Measurements from ENCODE around the gene CREBBP. TPM values are rescaled to one million over a fixed set of nuclear protein-coding genes. Genes with fewer than 3 reads are reported as not detected.

The CREBBP gene
- total RNA-seq, 2 experiments from 2014 or later = 26.6 to 29.5 TPM

DNA sequence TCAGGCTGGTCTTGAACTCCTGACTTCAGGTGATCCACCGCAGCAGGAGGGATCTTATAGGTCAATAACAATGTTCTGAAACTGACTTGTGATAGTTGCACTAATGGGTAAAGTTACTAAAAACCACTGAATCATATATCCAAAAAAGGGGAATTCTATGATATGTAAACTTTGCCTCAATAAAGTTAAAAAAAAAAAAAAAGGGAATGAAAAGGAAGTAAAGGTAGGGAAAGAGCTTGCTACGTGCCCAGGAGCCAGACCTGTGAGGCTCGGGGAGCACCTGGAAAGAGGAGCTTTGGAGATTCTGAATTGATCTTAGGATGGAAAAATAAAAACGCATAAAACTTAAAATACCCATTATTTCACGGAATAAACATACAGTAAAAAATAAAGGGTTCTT, 142.4 kb downstream of the CREBBP start:
- H3K36me3 Mint-ChIP-seq = peaks cover 43% of the 10 kb centered on the region

DNA sequence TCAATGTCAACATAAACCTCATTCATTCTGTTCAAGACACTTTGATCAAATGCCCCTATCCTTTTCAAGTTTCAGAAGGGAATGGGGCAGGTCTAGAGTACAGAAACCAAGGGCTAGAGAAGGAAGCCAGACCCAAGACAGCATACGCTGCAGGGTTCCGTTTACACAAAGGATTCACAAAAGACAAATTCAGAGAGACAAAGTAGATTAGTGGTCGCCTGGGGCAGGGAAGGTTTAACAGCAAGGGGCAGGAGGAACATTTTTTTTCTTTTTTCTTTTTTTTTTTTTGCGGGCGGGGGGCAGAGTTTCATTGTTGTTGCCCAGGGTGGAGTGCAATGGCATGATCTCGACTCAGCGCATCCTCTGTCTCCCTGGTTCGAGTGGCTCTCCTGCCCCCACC, 143.3 kb downstream of the CREBBP start:
- H3K4me1 Mint-ChIP-seq (ENCODE audit: low read depth) = no peaks in the 10 kb centered on the region
- ChIA-PET POLR2A (no interaction called here), CTCF (no interaction called here)
- H3K4me3 Mint-ChIP-seq = no peak overlapping the region
- no peak for DNase-seq
- H3K27ac Mint-ChIP-seq = no peak overlapping the region
- no peaks in the 10 kb centered on the region for H3K9me3 Mint-ChIP-seq
- intact Hi-C loops (cut with micrococcal nuclease) = no loop called here
- H3K27me3 Mint-ChIP-seq = no peaks in the 10 kb centered on the region
- H3K36me3 Mint-ChIP-seq = peaks cover 42% of the 10 kb centered on the region

More for the DNA sequence above, 142.4 kb downstream of the CREBBP start:
- intact Hi-C loops (cut with micrococcal nuclease) = no loop called here
- DNase-seq = no peak
- Mint-ChIP-seq H3K27ac (no peak overlapping the region), H3K4me3 (no peak overlapping the region), H3K27me3 (no peaks in the 10 kb centered on the region), H3K4me1 (ENCODE audit: low read depth) (no peaks in the 10 kb centered on the region), H3K9me3 (no peaks in the 10 kb centered on the region)
- ChIA-PET CTCF (interaction anchor here (0.6 to 1.1 kb wide), 2 partner anchors 20 to 143 kb away, joined by 3 to 6 read pairs; no protein-coding TSS in a partner anchor), POLR2A (no interaction called here)

DNA sequence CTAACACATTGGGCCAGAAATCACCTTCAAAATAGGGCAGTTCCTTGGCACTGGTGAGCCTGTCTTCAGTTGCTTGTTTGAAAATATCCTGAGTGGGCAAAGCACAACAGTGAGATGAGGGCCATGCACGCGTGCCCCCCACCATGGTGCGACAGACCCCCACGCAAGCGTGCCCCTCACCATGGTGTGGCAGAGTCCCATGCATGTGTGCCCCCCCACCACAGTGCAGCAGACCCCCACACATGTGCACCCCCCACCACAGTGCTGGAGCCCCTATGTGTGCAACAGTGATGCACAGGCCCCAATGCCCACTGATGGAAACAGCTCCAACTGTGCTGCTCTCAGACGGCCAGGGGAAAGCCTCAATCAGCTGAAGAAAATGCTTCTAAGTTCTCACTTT, 144.4 kb downstream of the CREBBP start:
- H3K36me3 Mint-ChIP-seq = peaks cover 48% of the 10 kb centered on the region
- no peak overlapping the region for H3K4me3 Mint-ChIP-seq

DNA sequence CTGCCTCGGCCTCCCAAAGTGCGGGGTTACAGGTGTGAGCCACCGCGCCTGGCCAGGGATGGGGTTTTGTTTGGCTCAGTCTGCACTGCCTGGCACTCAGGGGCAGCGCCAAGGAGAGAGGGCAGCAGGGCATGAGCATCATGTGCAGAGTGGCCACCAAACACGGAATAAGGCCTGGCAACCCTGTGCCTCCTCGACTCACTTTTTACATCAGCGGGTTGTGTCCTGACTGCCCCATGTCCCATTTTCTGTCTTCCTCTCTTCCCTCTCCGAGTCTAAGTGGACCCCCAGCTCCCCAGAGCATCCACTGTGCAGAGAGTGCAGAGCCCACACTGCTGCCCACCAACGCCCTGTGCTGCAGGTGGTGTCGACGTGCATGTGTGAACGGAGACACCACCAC, 145.0 kb downstream of the CREBBP start:
- no peak for DNase-seq
- no peaks in the 10 kb centered on the region for H3K27me3 Mint-ChIP-seq
- POLR2A ChIA-PET = no interaction called here
- no peaks in the 10 kb centered on the region for H3K9me3 Mint-ChIP-seq
- intact Hi-C loops (cut with micrococcal nuclease) = no loop called here
- no peak overlapping the region for H3K4me3 Mint-ChIP-seq
- peaks cover 50% of the 10 kb centered on the region for H3K36me3 Mint-ChIP-seq
- H3K4me1 Mint-ChIP-seq (ENCODE audit: low read depth) = no peaks in the 10 kb centered on the region
- no peak overlapping the region for H3K27ac Mint-ChIP-seq
- CTCF ChIA-PET = no interaction called here

More for the DNA sequence above, 144.4 kb downstream of the CREBBP start:
- ChIA-PET POLR2A (no interaction called here), CTCF (no interaction called here)
- no peak for DNase-seq
- no peaks in the 10 kb centered on the region for H3K27me3 Mint-ChIP-seq
- H3K9me3 Mint-ChIP-seq = no peaks in the 10 kb centered on the region
- no peaks in the 10 kb centered on the region for H3K4me1 Mint-ChIP-seq (ENCODE audit: low read depth)
- intact Hi-C loops (cut with micrococcal nuclease) = no loop called here
- H3K27ac Mint-ChIP-seq = no peak overlapping the region

DNA sequence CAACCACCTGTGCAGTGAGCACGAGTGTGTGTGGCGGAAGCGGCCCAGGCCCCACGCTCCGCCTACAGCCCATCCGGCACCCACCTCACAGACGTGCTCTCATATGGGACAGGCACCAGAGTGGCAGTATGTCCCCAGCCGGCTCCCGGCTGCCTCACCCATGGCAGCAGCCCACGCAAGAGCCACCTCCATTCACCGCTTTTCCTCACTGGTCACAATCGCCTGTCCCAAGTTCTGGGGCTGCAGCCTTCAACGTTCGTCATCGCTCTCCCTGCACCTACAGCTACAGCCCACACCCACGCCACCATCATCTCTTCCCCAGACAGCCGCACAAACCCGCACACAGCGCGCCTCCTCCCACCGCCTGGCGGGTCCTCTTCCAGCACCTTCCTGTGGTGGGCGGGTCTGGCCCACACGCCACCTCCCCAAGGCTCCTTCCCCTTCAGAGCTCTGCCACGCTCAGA, 145.7 kb downstream of the CREBBP start:
- no peak overlapping the region for H3K27ac Mint-ChIP-seq
- no peaks in the 10 kb centered on the region for H3K27me3 Mint-ChIP-seq
- H3K4me3 Mint-ChIP-seq = no peak overlapping the region
- H3K4me1 Mint-ChIP-seq (ENCODE audit: low read depth) = no peaks in the 10 kb centered on the region
- peaks cover 54% of the 10 kb centered on the region for H3K36me3 Mint-ChIP-seq
- CTCF ChIA-PET = no interaction called here
- DNase-seq = no peak
- H3K9me3 Mint-ChIP-seq = no peaks in the 10 kb centered on the region
- intact Hi-C loops (cut with micrococcal nuclease) = no loop called here
- POLR2A ChIA-PET = no interaction called here

DNA sequence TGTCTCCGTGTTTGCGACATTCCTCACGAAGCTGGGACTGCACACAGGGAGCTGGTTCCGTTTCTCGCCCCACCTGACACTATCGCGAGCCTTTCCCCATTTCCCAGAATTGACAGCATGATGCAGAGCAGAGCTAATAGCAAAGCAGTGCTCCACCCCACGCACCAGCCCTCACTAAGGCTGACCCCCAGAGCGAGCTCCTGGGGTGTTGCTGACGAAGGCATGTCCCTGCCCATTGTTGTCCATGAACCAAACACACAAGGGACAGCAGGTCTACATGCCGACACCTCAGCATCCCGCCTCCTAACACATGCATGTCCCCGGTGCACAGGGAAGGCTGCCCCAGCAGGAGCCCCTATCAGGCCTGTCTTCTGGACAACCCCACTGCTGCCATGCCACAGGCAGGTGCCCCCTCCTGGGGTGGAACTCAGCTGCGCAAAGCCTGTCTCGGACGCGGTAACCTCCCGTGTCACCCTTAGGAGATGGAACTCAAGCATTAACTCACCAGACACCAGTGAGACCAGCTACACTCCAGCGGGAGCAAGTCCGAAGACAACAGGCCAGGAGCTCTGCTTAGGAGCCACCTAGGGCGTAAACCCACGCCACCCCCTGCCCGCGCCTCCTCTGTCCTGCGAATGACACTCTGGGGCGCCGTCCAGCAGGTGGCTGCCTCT, 146.3 kb downstream of the CREBBP start:
- Mint-ChIP-seq H3K9me3 (no peaks in the 10 kb centered on the region), H3K36me3 (peaks cover 56% of the 10 kb centered on the region), H3K4me3 (no peak overlapping the region), H3K27ac (no peak overlapping the region), H3K4me1 (ENCODE audit: low read depth) (no peaks in the 10 kb centered on the region), H3K27me3 (no peaks in the 10 kb centered on the region)
- ChIA-PET POLR2A (no interaction called here), CTCF (no interaction called here)
- intact Hi-C loops (cut with micrococcal nuclease) = no loop called here
- no peak for DNase-seq

DNA sequence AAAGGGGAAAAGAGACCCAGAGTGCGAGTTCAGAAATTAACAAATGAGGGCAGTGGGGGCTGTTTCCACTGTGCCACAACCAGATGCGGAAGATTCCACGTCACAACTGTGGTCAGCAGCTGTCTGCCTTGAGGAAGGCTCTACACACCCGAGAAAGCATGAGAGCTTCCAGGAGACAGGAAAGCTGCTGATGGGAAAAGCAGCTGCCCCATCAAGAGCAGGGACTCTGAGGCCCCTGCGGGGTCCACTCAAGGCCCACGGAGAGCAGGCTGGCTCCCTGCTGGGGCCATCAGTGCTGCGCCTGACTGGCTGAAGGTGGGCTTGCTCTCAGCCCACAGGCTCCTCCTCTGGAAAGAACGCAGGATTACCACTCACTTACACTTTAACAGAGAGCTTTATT, 148.3 kb downstream of the CREBBP start:
- Mint-ChIP-seq H3K27me3 (no peaks in the 10 kb centered on the region), H3K27ac (no peak overlapping the region), H3K4me1 (ENCODE audit: low read depth) (no peaks in the 10 kb centered on the region), H3K4me3 (no peak overlapping the region), H3K9me3 (no peaks in the 10 kb centered on the region), H3K36me3 (peaks cover 54% of the 10 kb centered on the region)
- ChIA-PET POLR2A (no interaction called here), CTCF (no interaction called here)
- intact Hi-C loops (cut with micrococcal nuclease) = no loop called here
- no peak for DNase-seq

DNA sequence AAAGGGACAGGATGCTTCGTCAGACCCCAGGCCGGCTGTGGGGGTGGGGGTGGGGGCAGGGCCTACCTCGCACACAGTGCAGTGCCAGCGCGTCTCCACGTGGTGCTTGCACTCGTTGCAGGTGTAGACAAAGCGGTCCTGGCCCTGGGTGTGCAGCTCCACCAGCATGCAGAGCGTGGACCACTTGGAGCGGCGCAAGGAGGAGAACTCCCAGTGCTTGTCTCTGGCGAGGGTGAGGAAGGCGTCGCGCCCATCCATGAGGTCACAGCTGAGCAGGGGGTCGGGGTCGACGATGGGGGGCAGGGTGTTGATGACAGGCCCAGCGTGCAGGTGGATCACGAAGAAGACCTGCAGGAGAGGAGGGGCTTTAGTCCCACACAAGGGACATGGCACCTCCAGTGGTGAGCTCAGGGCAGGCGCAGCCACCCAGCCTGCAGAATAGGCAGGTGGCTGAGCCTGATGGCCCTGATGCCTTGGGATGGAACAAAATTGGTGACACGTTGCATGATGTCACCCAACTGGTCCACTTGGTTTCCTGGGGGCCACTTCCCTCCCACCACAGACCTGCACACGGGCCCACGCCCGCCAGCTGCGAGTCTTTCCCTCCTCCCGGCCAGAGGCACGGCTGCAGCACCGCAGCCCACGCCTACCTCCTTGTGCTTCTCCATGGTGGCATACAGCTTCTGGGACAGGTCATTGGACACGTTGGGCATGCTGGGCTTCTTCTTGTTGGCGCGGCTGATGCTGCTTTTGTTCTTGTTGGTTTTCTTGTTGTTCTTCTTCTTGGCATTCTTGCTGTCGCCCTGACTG, 149.2 kb downstream of the CREBBP start:
- POLR2A ChIA-PET = no interaction called here
- H3K36me3 Mint-ChIP-seq = peaks cover 49% of the 10 kb centered on the region
- no peak overlapping the region for H3K27ac Mint-ChIP-seq
- no peak for DNase-seq
- CTCF ChIA-PET = no interaction called here
- H3K4me3 Mint-ChIP-seq = no peak overlapping the region
- intact Hi-C loops (cut with micrococcal nuclease) = no loop called here
- no peaks in the 10 kb centered on the region for H3K27me3 Mint-ChIP-seq
- H3K4me1 Mint-ChIP-seq (ENCODE audit: low read depth) = no peaks in the 10 kb centered on the region
- no peaks in the 10 kb centered on the region for H3K9me3 Mint-ChIP-seq

DNA sequence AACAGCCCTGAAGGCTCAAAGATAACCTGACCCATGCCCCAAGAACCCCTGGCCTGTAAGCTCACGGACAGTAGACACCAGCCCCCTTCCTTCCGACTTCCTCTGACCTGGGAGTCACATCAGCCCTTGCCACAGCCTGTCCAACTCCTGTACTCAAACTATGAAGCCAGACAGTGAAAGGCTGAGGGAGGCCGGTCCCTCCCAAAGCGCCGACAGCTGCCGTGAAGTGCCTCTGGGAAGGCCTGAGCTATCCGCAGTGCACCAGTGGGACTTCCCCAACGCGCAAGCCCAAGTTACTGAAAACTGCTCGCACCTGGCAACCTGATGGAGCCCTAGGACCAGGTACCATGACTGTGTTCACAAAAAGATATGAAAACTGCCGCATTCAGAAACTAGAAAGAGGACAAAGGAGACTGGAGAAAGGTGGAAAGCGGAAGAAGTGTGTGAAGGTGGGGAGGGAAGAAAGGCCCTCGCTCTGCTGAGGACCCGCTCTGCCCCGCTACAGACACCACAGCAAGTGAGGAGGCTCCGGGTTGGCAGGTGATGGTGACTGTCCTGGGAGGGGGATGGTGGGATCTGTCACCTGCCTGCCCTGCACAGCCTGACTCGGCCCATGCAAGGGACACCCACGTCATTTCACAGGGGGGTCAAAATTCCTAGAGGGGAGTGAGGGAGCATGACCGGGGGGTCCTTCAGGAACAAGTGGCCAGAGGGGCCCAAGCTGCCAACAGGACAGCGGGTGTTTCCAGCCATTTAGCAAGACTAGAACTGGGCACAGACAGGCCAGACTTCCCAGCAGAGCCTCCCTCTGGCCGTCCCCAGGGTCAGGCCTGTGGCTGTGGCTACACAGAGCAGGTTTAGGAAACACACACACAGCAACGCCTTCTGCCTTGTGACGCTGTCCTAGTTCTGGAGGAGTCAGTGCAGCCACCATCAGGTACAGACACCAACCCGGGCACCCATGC, 150.1 kb downstream of the CREBBP start:
- no peaks in the 10 kb centered on the region for H3K9me3 Mint-ChIP-seq
- no peak for DNase-seq
- CTCF ChIA-PET = no interaction called here
- H3K4me1 Mint-ChIP-seq (ENCODE audit: low read depth) = no peaks in the 10 kb centered on the region
- H3K4me3 Mint-ChIP-seq = no peak overlapping the region
- H3K27ac Mint-ChIP-seq = no peak overlapping the region
- intact Hi-C loops (cut with micrococcal nuclease) = no loop called here
- POLR2A ChIA-PET = no interaction called here
- H3K27me3 Mint-ChIP-seq = no peaks in the 10 kb centered on the region
- peaks cover 43% of the 10 kb centered on the region for H3K36me3 Mint-ChIP-seq

DNA sequence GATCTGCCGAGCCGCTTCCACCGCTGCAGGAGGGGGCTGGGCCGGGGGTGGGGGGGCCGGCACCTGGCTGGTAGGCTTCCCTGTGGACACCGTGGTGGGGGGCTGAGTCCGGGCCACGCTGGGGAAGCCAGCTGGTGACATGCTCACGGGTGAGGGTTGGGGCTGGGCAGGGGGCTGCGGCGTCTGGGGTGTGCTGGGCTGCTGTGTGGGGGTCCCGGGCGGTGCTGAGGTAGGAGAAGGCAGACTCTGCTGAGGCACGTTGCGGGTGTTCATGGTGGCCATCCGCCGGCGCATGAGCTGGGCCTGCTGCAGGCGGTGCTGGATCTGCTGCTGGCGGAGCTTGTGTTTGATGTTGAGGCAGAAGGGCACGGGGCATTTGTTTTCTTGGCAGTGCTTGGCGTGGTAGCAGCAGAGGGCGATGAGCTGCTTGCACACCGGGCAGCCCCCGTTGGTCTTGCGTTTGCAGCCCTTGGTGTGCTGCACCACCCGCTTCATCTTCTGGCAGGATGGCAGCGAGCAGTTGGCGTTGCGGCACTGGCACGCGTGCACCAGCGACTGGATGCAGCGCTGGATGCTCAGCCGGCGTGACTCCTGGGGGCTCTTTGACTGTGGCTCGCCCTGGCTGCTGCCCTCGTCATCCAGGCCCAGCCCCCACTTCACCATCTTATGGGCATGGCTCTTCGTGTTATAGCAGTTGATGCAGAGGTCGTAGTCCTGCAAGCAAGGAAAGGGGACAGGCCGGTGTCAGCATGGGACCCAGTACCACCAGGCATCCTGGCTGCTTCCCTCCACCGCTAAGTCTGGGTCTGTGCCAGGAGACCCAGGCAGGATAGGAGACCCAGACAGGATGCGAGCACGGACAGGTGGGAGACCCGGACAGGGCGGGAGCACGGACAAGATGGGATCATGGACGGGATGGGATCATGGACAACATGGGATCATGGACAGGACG, 151.1 kb downstream of the CREBBP start:
- ChIA-PET CTCF (no interaction called here), POLR2A (no interaction called here)
- Mint-ChIP-seq H3K4me1 (ENCODE audit: low read depth) (no peaks in the 10 kb centered on the region), H3K27ac (no peak overlapping the region), H3K4me3 (no peak overlapping the region), H3K27me3 (no peaks in the 10 kb centered on the region), H3K9me3 (no peaks in the 10 kb centered on the region), H3K36me3 (peaks cover 38% of the 10 kb centered on the region)
- no peak for DNase-seq
- intact Hi-C loops (cut with micrococcal nuclease) = no loop called here

DNA sequence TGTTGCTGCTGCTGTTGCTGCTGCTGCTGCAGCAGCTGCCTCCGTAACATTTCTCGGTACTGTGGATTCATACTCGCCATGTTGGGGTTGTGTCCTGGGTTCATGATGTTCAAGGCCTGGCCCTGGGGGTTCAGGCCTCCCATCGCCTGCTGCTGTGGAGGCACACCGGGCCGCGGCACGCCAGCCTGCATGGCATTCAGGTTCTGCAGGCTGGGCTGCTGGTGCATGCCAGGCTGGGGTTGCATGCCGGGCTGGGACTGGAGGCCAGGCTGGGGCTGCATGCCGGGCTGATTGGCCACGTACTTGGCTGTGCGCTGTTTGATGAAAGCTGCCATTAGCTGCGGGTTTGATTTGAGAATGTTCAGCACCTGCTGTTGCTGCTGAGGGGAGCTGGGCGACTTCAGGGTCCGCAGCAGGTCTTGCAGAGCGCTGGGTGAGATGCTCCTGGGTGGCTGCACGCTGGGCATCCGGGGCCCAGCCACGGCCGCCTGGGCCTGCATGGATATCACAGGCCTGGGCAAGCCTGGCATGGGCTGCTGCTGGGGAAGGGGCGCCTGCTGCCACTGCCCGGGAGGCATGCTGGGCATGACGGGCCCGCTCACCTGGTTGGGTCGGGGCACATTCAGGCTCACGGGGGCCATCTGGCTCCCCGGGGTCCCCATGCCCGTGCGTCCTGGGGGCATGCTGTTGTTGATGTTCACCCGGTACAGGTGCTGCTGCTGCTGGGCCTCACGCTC, 151.9 kb downstream of the CREBBP start:
- CTCF ChIA-PET = no interaction called here
- no peaks in the 10 kb centered on the region for H3K9me3 Mint-ChIP-seq
- H3K27me3 Mint-ChIP-seq = no peaks in the 10 kb centered on the region
- H3K4me1 Mint-ChIP-seq (ENCODE audit: low read depth) = no peaks in the 10 kb centered on the region
- intact Hi-C loops (cut with micrococcal nuclease) = no loop called here
- no peak overlapping the region for H3K4me3 Mint-ChIP-seq
- DNase-seq = no peak
- H3K36me3 Mint-ChIP-seq = peaks cover 32% of the 10 kb centered on the region
- H3K27ac Mint-ChIP-seq = no peak overlapping the region
- POLR2A ChIA-PET = no interaction called here

Data from activated CD4-positive, alpha-beta memory T cell treated with anti-CD3 and anti-CD28 coated beads for 36 hours (primary cell).